NCI-H2196 treated with DMSO at 0.1 percent for 48 hours (cell line): ENCODE results near the gene VDR.

Experiments
- DNase-seq: peaks from one replicate; lab custom pipeline; 2025; ENCODE audit not compliant: unreplicated experiment; lab: John Stamatoyannopoulos, UW

VDR gene

GRCh38 chr12:47799357-47799955, 105.3 kb downstream of the VDR start:
- no peak for DNase-seq

- DNase-seq, result no peak
These were observed 106.3 kb downstream of the VDR start for GRCh38 chr12:47798382-47798948.

GRCh38 chr12:47797441-47797840, 107.4 kb downstream of the VDR start:
- no peak for DNase-seq

- DNase-seq, result no peak
These were observed 108.9 kb downstream of the VDR start for GRCh38 chr12:47795814-47796411.

- DNase-seq, result no peak
These were observed 109.5 kb downstream of the VDR start for GRCh38 chr12:47795121-47795813.

GRCh38 chr12:47794679-47795078, 110.1 kb downstream of the VDR start:
- no peak for DNase-seq

- DNase-seq, result no peak
These were observed 111.6 kb downstream of the VDR start for GRCh38 chr12:47793015-47793681.

- no peak for DNase-seq
These were observed 112.9 kb downstream of the VDR start for GRCh38 chr12:47791874-47792273.
